Placental epithelial cell (primary cell): ENCODE data around the gene UNG. TPM values are rescaled to one million over a fixed set of nuclear protein-coding genes. Genes with fewer than 3 reads are reported as not detected.

ENCODE experiments used
- small RNA-seq: library from RNA; depleted of rRNA; stranded (forward); fragments of <200 nt; gene quantifications from one replicate; pipeline ENCODE3, GENCODE V24; 2012
- total RNA-seq: library from RNA; depleted of rRNA; stranded (reverse); fragments of >200 nt; gene quantifications from 2 replicates; pipeline ENCODE4 v1.2.3, GENCODE V29; 2012

Gene UNG
- total RNA-seq: 35.5 and 35.7 TPM in 2 replicates

GRCh38 chr12:109097435-109098182, at the start of gene UNG:
TSS of gene UNG (plus strand) at chr12:109097597. CDS start at chr12:109097680, 83 bp downstream.

GRCh38 chr12:109052414-109053323, 44.7 kb upstream of the UNG start, which contains the start of gene USP30:
TSS of gene USP30 (plus strand) at chr12:109052576. CDS start at chr12:109052679, 103 bp downstream.

GRCh38 chr12:109093022-109093918, 4.1 kb upstream of the UNG start, which contains the start of gene ALKBH2:
TSS of gene ALKBH2 (minus strand) at chr12:109093472. CDS start at chr12:109092786, 686 bp downstream.

DNA sequence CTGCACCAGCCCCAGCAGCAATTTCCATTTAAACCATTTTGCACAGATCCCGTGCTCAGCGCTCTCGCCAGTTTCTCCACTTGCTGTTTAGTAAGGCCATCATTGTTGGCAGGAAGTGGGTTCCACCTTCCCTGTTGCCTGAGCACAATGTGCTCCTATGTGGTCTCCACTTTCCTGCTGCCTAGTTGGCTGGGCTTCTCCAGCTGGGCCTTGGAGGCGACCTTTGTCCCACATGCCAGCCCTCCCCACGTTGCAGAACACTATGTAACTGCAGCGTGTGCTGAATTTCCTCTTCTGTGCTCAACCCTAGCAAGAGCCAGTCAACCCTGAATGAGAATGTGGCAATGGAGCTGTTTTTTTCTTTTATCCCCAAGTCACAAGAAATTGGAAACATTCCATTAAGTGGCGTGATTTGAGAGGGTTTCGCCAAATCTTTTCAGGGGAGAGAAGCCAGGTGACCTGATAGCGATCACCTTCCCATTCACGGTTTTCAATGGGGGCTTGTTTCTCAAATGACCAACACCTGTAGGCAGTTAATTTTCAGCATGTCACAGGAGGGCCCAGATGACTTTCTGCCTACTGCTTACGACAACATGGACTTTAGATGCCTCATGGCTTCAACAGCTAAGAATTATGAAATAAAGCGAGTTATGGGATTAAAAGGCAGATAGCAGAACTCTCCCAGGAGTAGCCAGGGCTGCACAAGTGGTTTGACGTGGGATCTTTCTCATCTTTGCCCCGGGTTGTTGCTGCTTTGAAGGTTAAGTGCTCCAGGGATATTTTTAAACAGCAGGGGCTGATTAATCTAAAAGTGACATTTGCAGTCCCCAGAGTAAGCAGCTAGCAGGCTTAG, 18.6 kb downstream of the UNG start, which contains the start of gene ACACB:
Gene ACACB (plus strand): TSS at position 830 of the 853 bp plus-strand sequence. CDS start 22,819 bp downstream, outside the sequence.

Small RNAs within 50 kb of the gene (small RNA-seq; reads per million reads assigned to genes)
- gene RNA5SP372: 0.09 reads per million

Other genes starting within 250 kb of the UNG start
- gene SSH1, start 240.0 kb upstream of the UNG start, total RNA-seq: 23.6 and 33.9 TPM in 2 replicates
- gene DAO, start 217.5 kb upstream of the UNG start, total RNA-seq: not detected in 2 replicates
- not detected in 2 replicates for gene SVOP, start 76.5 kb upstream of the UNG start, total RNA-seq
- 6.7 and 11.8 TPM in 2 replicates for gene USP30, start 45.0 kb upstream of the UNG start, total RNA-seq
- 14.1 and 18.1 TPM in 2 replicates for gene ALKBH2, start 4.1 kb upstream of the UNG start, total RNA-seq
- 7.9 and 12.6 TPM in 2 replicates for gene ACACB, start 19.0 kb downstream of the UNG start, total RNA-seq
- gene FOXN4, start 211.7 kb downstream of the UNG start, total RNA-seq: not detected in 2 replicates